ENCODE measurements around the gene LYZL2.

GRCh38 chr10:30603589-30603988 lies 26.0 kb downstream of the LYZL2 start:
- no peak for TF ChIP-seq POLR2AphosphoS5 (IDR thresholded peaks at IDR 0.05; ENCODE audit: low read depth, low read length)
- TF ChIP-seq, protein P1, sequence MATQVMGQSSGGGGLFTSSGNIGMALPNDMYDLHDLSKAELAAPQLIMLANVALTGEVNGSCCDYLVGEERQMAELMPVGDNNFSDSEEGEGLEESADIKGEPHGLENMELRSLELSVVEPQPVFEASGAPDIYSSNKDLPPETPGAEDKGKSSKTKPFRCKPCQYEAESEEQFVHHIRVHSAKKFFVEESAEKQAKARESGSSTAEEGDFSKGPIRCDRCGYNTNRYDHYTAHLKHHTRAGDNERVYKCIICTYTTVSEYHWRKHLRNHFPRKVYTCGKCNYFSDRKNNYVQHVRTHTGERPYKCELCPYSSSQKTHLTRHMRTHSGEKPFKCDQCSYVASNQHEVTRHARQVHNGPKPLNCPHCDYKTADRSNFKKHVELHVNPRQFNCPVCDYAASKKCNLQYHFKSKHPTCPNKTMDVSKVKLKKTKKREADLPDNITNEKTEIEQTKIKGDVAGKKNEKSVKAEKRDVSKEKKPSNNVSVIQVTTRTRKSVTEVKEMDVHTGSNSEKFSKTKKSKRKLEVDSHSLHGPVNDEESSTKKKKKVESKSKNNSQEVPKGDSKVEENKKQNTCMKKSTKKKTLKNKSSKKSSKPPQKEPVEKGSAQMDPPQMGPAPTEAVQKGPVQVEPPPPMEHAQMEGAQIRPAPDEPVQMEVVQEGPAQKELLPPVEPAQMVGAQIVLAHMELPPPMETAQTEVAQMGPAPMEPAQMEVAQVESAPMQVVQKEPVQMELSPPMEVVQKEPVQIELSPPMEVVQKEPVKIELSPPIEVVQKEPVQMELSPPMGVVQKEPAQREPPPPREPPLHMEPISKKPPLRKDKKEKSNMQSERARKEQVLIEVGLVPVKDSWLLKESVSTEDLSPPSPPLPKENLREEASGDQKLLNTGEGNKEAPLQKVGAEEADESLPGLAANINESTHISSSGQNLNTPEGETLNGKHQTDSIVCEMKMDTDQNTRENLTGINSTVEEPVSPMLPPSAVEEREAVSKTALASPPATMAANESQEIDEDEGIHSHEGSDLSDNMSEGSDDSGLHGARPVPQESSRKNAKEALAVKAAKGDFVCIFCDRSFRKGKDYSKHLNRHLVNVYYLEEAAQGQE (IDR thresholded peaks at IDR 0.05; ENCODE audit: insufficient read depth in 1 of 2, low read depth in 2 of 2, low read length in 2 of 2) = no peak
